ENCODE data around the gene KIF2C.
"Not testable (repeated sequence)": the region's sequence is repeated elsewhere in the genome, so short reads cannot be mapped to it uniquely, and the experiment has no call there.

Gene KIF2C

GRCh38 chr1:44696789-44697345, 42.8 kb upstream of the KIF2C start:
- TF ChIP-seq CTCF (IDR thresholded peaks at IDR 0.05; ENCODE audit: low read length) = no peak
- no peak for TF ChIP-seq EZH2phosphoT487 (IDR thresholded peaks at IDR 0.05; ENCODE audit: low read length)
- no peak for TF ChIP-seq EZH2 (optimal IDR thresholded peaks at IDR 0.05; ENCODE audit: low read depth, low read length)
- Histone ChIP-seq H3K9me2 (replicated peaks; ENCODE audit: insufficient read depth, low read length) (no peaks in the 10 kb centered on the region), H3K4me2 (ENCODE audit: low read depth, low read length) (no peak overlapping the region), H4K20me1 (ENCODE audit: insufficient read depth, low read length) (no peaks in the 10 kb centered on the region), H3K27me3 (replicated peaks; ENCODE audit: insufficient read depth, low read length) (no peaks in the 10 kb centered on the region), H3K4me3 (ENCODE audit: low read length) (no peak overlapping the region), H3K27ac (ENCODE audit: low read length) (no peak overlapping the region), H3K79me2 (ENCODE audit: low read length) (no peaks in the 10 kb centered on the region), H3K9ac (ENCODE audit: low read length) (no peak overlapping the region), H3K4me1 (ENCODE audit: low read length) (no peaks in the 10 kb centered on the region), H3K9me3 (replicated peaks; ENCODE audit: insufficient read depth, low read length) (no peaks in the 10 kb centered on the region), H3F3A (ENCODE audit: insufficient read depth, low read length) (no peaks in the 10 kb centered on the region), H3K36me3 (replicated peaks; ENCODE audit: insufficient read depth, low read length) (no peaks in the 10 kb centered on the region), H2AFZ (ENCODE audit: low read length) (no peak overlapping the region)
- no peak for DNase-seq

GRCh38 chr1:44698138-44698537, 41.5 kb upstream of the KIF2C start:
- H3K36me3 ChIP-seq (replicated peaks; ENCODE audit: insufficient read depth, low read length) = no peaks in the 10 kb centered on the region
- no peaks in the 10 kb centered on the region for H3K9me2 ChIP-seq (replicated peaks; ENCODE audit: insufficient read depth, low read length)
- H3K79me2 ChIP-seq (ENCODE audit: low read length) = no peaks in the 10 kb centered on the region
- H3F3A ChIP-seq (ENCODE audit: insufficient read depth, low read length) = no peaks in the 10 kb centered on the region
- no peaks in the 10 kb centered on the region for H3K4me1 ChIP-seq (ENCODE audit: low read length)
- TF ChIP-seq EZH2phosphoT487 (IDR thresholded peaks at IDR 0.05; ENCODE audit: low read length) = no peak
- TF ChIP-seq EZH2 (optimal IDR thresholded peaks at IDR 0.05; ENCODE audit: low read depth, low read length) = no peak
- TF ChIP-seq CTCF (IDR thresholded peaks at IDR 0.05; ENCODE audit: low read length) = no peak
- H3K9ac ChIP-seq (ENCODE audit: low read length) = no peak overlapping the region
- no peaks in the 10 kb centered on the region for H3K27me3 ChIP-seq (replicated peaks; ENCODE audit: insufficient read depth, low read length)
- H3K27ac ChIP-seq (ENCODE audit: low read length) = no peak overlapping the region
- no peaks in the 10 kb centered on the region for H4K20me1 ChIP-seq (ENCODE audit: insufficient read depth, low read length)
- no peak overlapping the region for H3K4me2 ChIP-seq (ENCODE audit: low read depth, low read length)
- no peak for DNase-seq
- no peak overlapping the region for H2AFZ ChIP-seq (ENCODE audit: low read length)
- H3K4me3 ChIP-seq (ENCODE audit: low read length) = no peak overlapping the region
- no peaks in the 10 kb centered on the region for H3K9me3 ChIP-seq (replicated peaks; ENCODE audit: insufficient read depth, low read length)

GRCh38 chr1:44699375-44699774, 40.3 kb upstream of the KIF2C start:
- not testable (repeated sequence) for H3K4me3 ChIP-seq (ENCODE audit: low read length); H3K79me2 ChIP-seq (ENCODE audit: low read length); H3K4me1 ChIP-seq (ENCODE audit: low read length); H3K4me2 ChIP-seq (ENCODE audit: low read depth, low read length); H3K27ac ChIP-seq (ENCODE audit: low read length); H3K36me3 ChIP-seq (replicated peaks; ENCODE audit: insufficient read depth, low read length); DNase-seq; H2AFZ ChIP-seq (ENCODE audit: low read length); H3K9me2 ChIP-seq (replicated peaks; ENCODE audit: insufficient read depth, low read length); H3K9me3 ChIP-seq (replicated peaks; ENCODE audit: insufficient read depth, low read length); H3F3A ChIP-seq (ENCODE audit: insufficient read depth, low read length); H3K9ac ChIP-seq (ENCODE audit: low read length); H3K27me3 ChIP-seq (replicated peaks; ENCODE audit: insufficient read depth, low read length); H4K20me1 ChIP-seq (ENCODE audit: insufficient read depth, low read length)

- no peaks in the 10 kb centered on the region for H3K79me2 ChIP-seq (ENCODE audit: low read length)
- H3K9me2 ChIP-seq (replicated peaks; ENCODE audit: insufficient read depth, low read length) = no peaks in the 10 kb centered on the region
- no peak overlapping the region for H3K4me2 ChIP-seq (ENCODE audit: low read depth, low read length)
- DNase-seq = no peak
- no peaks in the 10 kb centered on the region for H4K20me1 ChIP-seq (ENCODE audit: insufficient read depth, low read length)
- no peaks in the 10 kb centered on the region for H3K4me1 ChIP-seq (ENCODE audit: low read length)
- H3K27me3 ChIP-seq (replicated peaks; ENCODE audit: insufficient read depth, low read length) = no peaks in the 10 kb centered on the region
- no peak overlapping the region for H3K27ac ChIP-seq (ENCODE audit: low read length)
- no peaks in the 10 kb centered on the region for H3K36me3 ChIP-seq (replicated peaks; ENCODE audit: insufficient read depth, low read length)
- H3F3A ChIP-seq (ENCODE audit: insufficient read depth, low read length) = no peaks in the 10 kb centered on the region
- H3K9ac ChIP-seq (ENCODE audit: low read length) = no peak overlapping the region
- no peaks in the 10 kb centered on the region for H3K9me3 ChIP-seq (replicated peaks; ENCODE audit: insufficient read depth, low read length)
- no peak overlapping the region for H2AFZ ChIP-seq (ENCODE audit: low read length)
- no peak overlapping the region for H3K4me3 ChIP-seq (ENCODE audit: low read length)
- TF ChIP-seq EZH2phosphoT487 (IDR thresholded peaks at IDR 0.05; ENCODE audit: low read length) (no peak), EZH2 (optimal IDR thresholded peaks at IDR 0.05; ENCODE audit: low read depth, low read length) (no peak), CTCF (IDR thresholded peaks at IDR 0.05; ENCODE audit: low read length) (no peak)
Observed at GRCh38 chr1:44700573-44700972, 39.1 kb upstream of the KIF2C start.

All from MM.1S (cell line).